ENCODE data around the gene PPP6R3. TPM values are rescaled to one million over a fixed set of nuclear protein-coding genes. Genes with fewer than 3 reads are reported as not detected.
A peak's percentile ranks its signal among the peaks of the same experiment; 100 is the strongest.

The PPP6R3 gene
- total RNA-seq, 1 experiment from 2014 or later, result 138 TPM

DNA sequence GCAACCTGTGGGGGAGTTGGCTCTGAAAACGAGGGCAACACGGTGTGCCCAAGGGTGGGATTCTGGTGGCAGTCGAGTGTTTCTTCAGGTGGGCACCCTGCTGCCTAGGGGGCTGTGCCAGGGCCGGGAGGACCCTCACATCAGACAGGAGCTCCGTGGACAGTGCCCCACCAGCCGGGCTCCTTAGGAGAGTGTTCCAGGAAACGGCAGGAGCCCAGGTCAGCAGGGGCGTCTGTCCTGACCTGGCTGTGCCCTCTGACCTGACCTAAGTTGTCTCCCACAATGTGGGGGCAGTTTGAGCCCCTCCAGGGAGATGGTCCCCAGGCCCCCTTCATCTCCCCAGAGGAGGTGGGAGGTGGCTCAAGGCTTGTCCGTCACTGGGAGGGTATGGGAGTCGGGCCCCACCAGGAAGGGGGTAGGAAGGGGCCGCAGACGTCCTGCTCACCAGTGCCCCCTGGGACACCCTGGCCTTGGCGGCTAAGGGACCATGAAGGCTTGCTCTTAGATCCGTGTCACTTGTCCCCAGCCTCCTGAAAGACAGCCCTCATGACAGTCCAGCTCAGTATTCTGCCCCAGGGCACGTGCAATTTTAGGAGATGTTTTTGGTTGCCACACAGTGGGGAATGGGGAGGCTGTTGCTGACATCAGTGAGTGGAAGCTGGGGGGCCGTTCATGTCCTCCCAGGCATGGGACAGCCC, 191.6 kb downstream of the PPP6R3 start:
- Mint-ChIP-seq H3K27me3 (ENCODE audit: low read depth) (peaks cover under 1% of the 10 kb centered on the region; the same call in 1 of the 2 replicates), H3K4me1 (0 out of 4 replicates have a peak, but pooled peaks cover 0 to 2% of the 10 kb centered on the region in 2 experiments), H3K9me3 (peaks cover 7 to 13% of the 10 kb centered on the region in 2 experiments), H3K27ac (no peak overlapping the region; a peak in 1 of 7 replicates), H3K36me3 (ENCODE audit: insufficient read depth in 1 of 3, low read depth in 3 of 3) (peaks cover 0 to 6% (median 4%) of the 10 kb centered on the region in 3 experiments; a peak in 3 of 7 replicates), H3K4me3 (no peak overlapping the region)
- Histone ChIP-seq H3K18ac (ENCODE audit: insufficient read length, low read depth, low read length) (no peak overlapping the region), H3K4me1 (ENCODE audit: insufficient read depth, low read length) (no peaks in the 10 kb centered on the region), H4K20me1 (ENCODE audit: control insufficient read depth, insufficient read depth, insufficient read length) (no peaks in the 10 kb centered on the region), H3K27me3 (ENCODE audit: insufficient read depth, low read length) (no peaks in the 10 kb centered on the region), H2BK5ac (ENCODE audit: insufficient read length, low read length) (no peak overlapping the region), H2BK20ac (ENCODE audit: low read depth, low read length, poor library complexity, severe bottlenecking) (no peak overlapping the region), H3K9me3 (ENCODE audit: control insufficient read depth, low read depth, low read length) (peaks cover 4% of the 10 kb centered on the region), H3K79me2 (ENCODE audit: insufficient read depth, low read length) (no peaks in the 10 kb centered on the region), H2AK5ac (ENCODE audit: insufficient read length, low read length) (no peak overlapping the region), H3K14ac (ENCODE audit: insufficient read depth, low read length) (peak overlapping the region; percentile 13; the same call in 1 of the 2 replicates), H3K4ac (ENCODE audit: low read depth, low read length) (no peak overlapping the region), H3K27ac (ENCODE audit: insufficient read length, low read depth, low read length) (no peak overlapping the region), H4K8ac (replicated peaks; ENCODE audit: insufficient read length, low read depth, low read length) (no peak overlapping the region), H3K56ac (ENCODE audit: insufficient read length, low read depth, low read length) (no peak overlapping the region), H3K23me2 (ENCODE audit: insufficient read length, low read depth, low read length, poor library complexity, severe bottlenecking) (no peaks in the 10 kb centered on the region), H3K23ac (ENCODE audit: insufficient read length, low read depth, low read length) (no peak overlapping the region), H4K91ac (ENCODE audit: insufficient read length, low read depth, low read length) (no peak overlapping the region), H3T11ph (ENCODE audit: low read length) (no peak overlapping the region), H3K79me1 (ENCODE audit: insufficient read depth, low read depth, low read length, poor library complexity, severe bottlenecking) (no peaks in the 10 kb centered on the region), H2BK120ac (ENCODE audit: low read depth, low read length, poor library complexity, severe bottlenecking) (no peak overlapping the region), H3K4me2 (ENCODE audit: insufficient read depth, insufficient read length, low read length) (no peak overlapping the region), H3K9ac (ENCODE audit: extremely low read depth, insufficient read length, low read length) (no peak overlapping the region), H2AFZ (ENCODE audit: low read length) (no peak overlapping the region), H4K5ac (ENCODE audit: insufficient read length, low read depth, low read length) (no peak overlapping the region), H2BK12ac (ENCODE audit: insufficient read length, low read depth, low read length) (peak overlapping the region; percentile 59), H2BK15ac (ENCODE audit: low read depth, low read length) (no peak overlapping the region)
- TF ChIP-seq, protein P1, sequence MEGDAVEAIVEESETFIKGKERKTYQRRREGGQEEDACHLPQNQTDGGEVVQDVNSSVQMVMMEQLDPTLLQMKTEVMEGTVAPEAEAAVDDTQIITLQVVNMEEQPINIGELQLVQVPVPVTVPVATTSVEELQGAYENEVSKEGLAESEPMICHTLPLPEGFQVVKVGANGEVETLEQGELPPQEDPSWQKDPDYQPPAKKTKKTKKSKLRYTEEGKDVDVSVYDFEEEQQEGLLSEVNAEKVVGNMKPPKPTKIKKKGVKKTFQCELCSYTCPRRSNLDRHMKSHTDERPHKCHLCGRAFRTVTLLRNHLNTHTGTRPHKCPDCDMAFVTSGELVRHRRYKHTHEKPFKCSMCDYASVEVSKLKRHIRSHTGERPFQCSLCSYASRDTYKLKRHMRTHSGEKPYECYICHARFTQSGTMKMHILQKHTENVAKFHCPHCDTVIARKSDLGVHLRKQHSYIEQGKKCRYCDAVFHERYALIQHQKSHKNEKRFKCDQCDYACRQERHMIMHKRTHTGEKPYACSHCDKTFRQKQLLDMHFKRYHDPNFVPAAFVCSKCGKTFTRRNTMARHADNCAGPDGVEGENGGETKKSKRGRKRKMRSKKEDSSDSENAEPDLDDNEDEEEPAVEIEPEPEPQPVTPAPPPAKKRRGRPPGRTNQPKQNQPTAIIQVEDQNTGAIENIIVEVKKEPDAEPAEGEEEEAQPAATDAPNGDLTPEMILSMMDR (conservative IDR thresholded peaks at IDR 0.05), result 0 out of 3 replicates have a peak, but pooled peaks have one; percentile 13
- DNase-seq, result no peak
- no CpG with 5 or more reads among the region's 16 CpGs for WGBS (ENCODE audit: extremely low coverage, insufficient read length, low lambda C conversion rate)

All from H9 (cell line).